Prostate gland (tissue), 2 donors: ENCODE results near the gene MAP2K7. TPM values are rescaled to one million over a fixed set of nuclear protein-coding genes. Genes with fewer than 3 reads are reported as not detected.

Source experiments
- DNase-seq: peaks from one replicate; pipeline ENCODE4 v3.0.0-alpha.2; 2019; ENCODE audit warnings: low spot score
- H3K27ac ChIP-seq, 2 donors: fragments of 200-600 bp; sonication (generic); 2 replicates each; pipeline ENCODE4 v1.5.1; 2017 to 2019
- H3K27me3 ChIP-seq: fragments of 200-600 bp; sonication (generic); replicated peaks from 2 replicates; pipeline ENCODE4 v1.5.1; 2019; ENCODE audit not compliant: insufficient read depth
- H3K36me3 ChIP-seq, 2 donors: fragments of 200-600 bp; sonication (generic); 1 replicate in 1 of 2; 2 replicates in 1 of 2; pipeline versions ENCODE4 v1.5.1 to v1.8.1; 2017 to 2019
- H3K4me1 ChIP-seq: fragments of 200-600 bp; sonication (generic); replicated peaks from 2 replicates; pipeline ENCODE4 v1.5.1; 2019
- H3K4me3 ChIP-seq, 2 donors: fragments of 200-600 bp; sonication (generic); 2 replicates each; pipeline ENCODE4 v1.5.1; 2017 to 2019
- H3K9me3 ChIP-seq: fragments of 200-600 bp; sonication (generic); 2 replicates; pipeline ENCODE4 v1.5.1; 2017
- CTCF ChIP-seq, 4 experiments: fragments of 200-600 bp in 2 of 4; fragments of 450-650 bp in 2 of 4; sonication (generic) in 2 of 4; IDR thresholded peaks; 1 replicate in 3 of 4; 2 replicates in 1 of 4; pipeline ENCODE4 v1.5.1; 2016 to 2019; ENCODE audit warnings: antibody characterized with exemption in 4 of 4, mild to moderate bottlenecking in 2 of 4, moderate library complexity in 2 of 4
- POLR2A ChIP-seq: fragments of 450-650 bp; IDR thresholded peaks from one replicate; pipeline ENCODE4 v1.6.1; 2016; ENCODE audit warnings: antibody characterized with exemption, mild to moderate bottlenecking
- POLR2AphosphoS5 ChIP-seq: sonication (generic); formaldehyde crosslinking; IDR thresholded peaks from one replicate; pipeline ENCODE4 v1.6.1; 2017; ENCODE audit warnings: antibody characterized with exemption
- WGBS: methylation state at CpG from one replicate; pipeline ENCODE4 v1.1.5; 2018; 5-methylcytosine and 5-hydroxymethylcytosine counted together
- intact Hi-C: fragments of 100-400 bp; cut with DNase I; formaldehyde crosslinking; loops from one replicate; pipeline ENCODE4 v1.14.2; 2022
- total RNA-seq, 2 donors: library from RNA; depleted of rRNA; stranded (reverse); fragments of >200 nt; gene quantifications; one replicate each; pipeline ENCODE4 v1.1.0, GENCODE V29; 2016

Gene MAP2K7
- total RNA-seq, 2 donors from 2014 or later, result 21.6 to 45.2 TPM

GRCh38 chr19:7861619-7862412 lies 41.9 kb upstream of the MAP2K7 start:
- Histone ChIP-seq H3K4me3 (peak overlapping the region in 1 of 2 donors; percentile 3), H3K36me3 (no peaks in the 10 kb centered on the region), H3K27ac (no peak overlapping the region), H3K9me3 (no peaks in the 10 kb centered on the region), H3K4me1 (no peaks in the 10 kb centered on the region), H3K27me3 (no peaks in the 10 kb centered on the region)
- intact Hi-C loops, result no loop called here
- WGBS, result 52% methylated on average over 45 of the region's 63 CpGs
- DNase-seq, result no peak
- TF ChIP-seq POLR2A (no peak), CTCF (IDR thresholded peaks at IDR 0.05) (no peak), POLR2AphosphoS5 (no peak)

- Histone ChIP-seq H3K9me3 (no peaks in the 10 kb centered on the region), H3K36me3 (no peaks in the 10 kb centered on the region), H3K27me3 (no peaks in the 10 kb centered on the region), H3K4me3 (peak overlapping the region in 1 of 2 donors; percentile 3), H3K4me1 (no peaks in the 10 kb centered on the region), H3K27ac (no peak overlapping the region)
- intact Hi-C loops, result no loop called here
- DNase-seq, result peak; percentile 70
- WGBS, result 14% methylated on average over 19 of the region's 67 CpGs
- TF ChIP-seq POLR2A (no peak), CTCF (IDR thresholded peaks at IDR 0.05) (no peak), POLR2AphosphoS5 (no peak)
These were observed 41.2 kb upstream of the MAP2K7 start for GRCh38 chr19:7862413-7862951.

GRCh38 chr19:7863157-7863970 lies 40.3 kb upstream of the MAP2K7 start:
- no peak for DNase-seq
- Histone ChIP-seq H3K4me1 (no peaks in the 10 kb centered on the region), H3K27ac (no peak overlapping the region), H3K4me3 (no peak overlapping the region), H3K36me3 (no peaks in the 10 kb centered on the region), H3K27me3 (no peaks in the 10 kb centered on the region), H3K9me3 (no peaks in the 10 kb centered on the region)
- intact Hi-C loops, result no loop called here
- TF ChIP-seq CTCF (IDR thresholded peaks at IDR 0.05) (no peak), POLR2AphosphoS5 (no peak), POLR2A (no peak)
- WGBS, result 75% methylated on average over 78 of the region's 83 CpGs

GRCh38 chr19:7863971-7864689 lies 39.5 kb upstream of the MAP2K7 start:
- 88% methylated on average over 21 of the region's 21 CpGs for WGBS
- Histone ChIP-seq H3K4me3 (no peak overlapping the region), H3K27ac (no peak overlapping the region), H3K9me3 (no peaks in the 10 kb centered on the region), H3K4me1 (no peaks in the 10 kb centered on the region), H3K27me3 (no peaks in the 10 kb centered on the region), H3K36me3 (no peaks in the 10 kb centered on the region)
- TF ChIP-seq POLR2AphosphoS5 (no peak), POLR2A (no peak)
- DNase-seq, result no peak
- intact Hi-C loops, result no loop called here

- Histone ChIP-seq H3K4me1 (no peaks in the 10 kb centered on the region), H3K36me3 (no peaks in the 10 kb centered on the region), H3K27ac (no peak overlapping the region), H3K9me3 (no peaks in the 10 kb centered on the region), H3K4me3 (no peak overlapping the region), H3K27me3 (no peaks in the 10 kb centered on the region)
- TF ChIP-seq POLR2AphosphoS5, result no peak
- no peak for TF ChIP-seq CTCF (IDR thresholded peaks at IDR 0.05)
- no peak for TF ChIP-seq POLR2A
- DNase-seq, result no peak
- intact Hi-C loops, result no loop called here
- 76% methylated on average over 18 of the region's 18 CpGs for WGBS
These were observed 39.0 kb upstream of the MAP2K7 start for GRCh38 chr19:7864690-7865074.
